SU-DHL-6 (cell line): ENCODE results near the gene DTX1.

Source experiments
- H2AFZ ChIP-seq: fragments of 200-600 bp; sonication (generic); 2 replicates; pipeline ENCODE4 v1.6.1; 2014; ENCODE audit warnings: low read depth, mild to moderate bottlenecking, moderate library complexity, mixed read lengths, antibody characterized with exemption, low read length; ENCODE audit not compliant: severe bottlenecking
- H3F3A ChIP-seq: fragments of 200-600 bp; shearing (Covaris generic); 2 replicates; pipeline ENCODE4 v1.6.0; 2016; ENCODE audit warnings: antibody characterized with exemption, mild to moderate bottlenecking; ENCODE audit not compliant: insufficient read depth
- H3K27ac ChIP-seq: fragments of 200-600 bp; sonication (generic); 2 replicates; pipeline ENCODE4 v1.5.1; 2016; ENCODE audit warnings: low read depth, mild to moderate bottlenecking, low read length, moderate library complexity, mixed read lengths
- H3K27me3 ChIP-seq: fragments of 200-600 bp; sonication (generic), shearing (Covaris generic); 2 replicates; pipeline ENCODE4 v1.6.0; 2014; ENCODE audit warnings: mild to moderate bottlenecking, low read length
- H3K36me3 ChIP-seq: fragments of 200-600 bp; sonication (generic); 2 replicates; pipeline ENCODE4 v1.6.1; 2014; ENCODE audit warnings: mild to moderate bottlenecking, low read length, mixed read lengths
- H3K4me2 ChIP-seq: fragments of 300-600, 200-600 bp; shearing (Covaris generic), sonication (generic); 2 replicates; pipeline ENCODE4 v1.6.0; 2014; ENCODE audit warnings: low read length, low read depth, mild to moderate bottlenecking; ENCODE audit not compliant: poor library complexity, severe bottlenecking
- H3K4me3 ChIP-seq: fragments of 200-600 bp; sonication (generic); 2 replicates; pipeline ENCODE4 v1.5.1; 2014; ENCODE audit warnings: antibody characterized with exemption, low read length, mild to moderate bottlenecking, mixed read lengths; ENCODE audit not compliant: insufficient read depth, poor library complexity, severe bottlenecking
- H3K79me2 ChIP-seq: fragments of 200-600 bp; sonication (generic); 2 replicates; pipeline ENCODE4 v1.6.1; 2014; ENCODE audit warnings: mild to moderate bottlenecking, low read length, moderate library complexity; ENCODE audit not compliant: insufficient read depth
- H3K9ac ChIP-seq: fragments of 200-600 bp; sonication (generic); 2 replicates; pipeline ENCODE4 v1.7.0; 2014; ENCODE audit warnings: mild to moderate bottlenecking, low read length
- H3K9me2 ChIP-seq: fragments of 200-600 bp; sonication (generic); replicated peaks from 2 replicates; pipeline ENCODE4 v1.6.1; 2014; ENCODE audit warnings: low read length; ENCODE audit not compliant: insufficient read depth
- H3K9me3 ChIP-seq: fragments of 200-600 bp; sonication (generic); 2 replicates; pipeline ENCODE4 v1.6.1; 2014; ENCODE audit warnings: low read length, mixed read lengths; ENCODE audit not compliant: insufficient read depth
- H4K20me1 ChIP-seq: fragments of 200-600 bp; sonication (generic); 2 replicates; pipeline ENCODE4 v1.6.1; 2014; ENCODE audit warnings: low read depth, mild to moderate bottlenecking, antibody characterized with exemption, low read length, moderate library complexity, mixed read lengths
- CTCF ChIP-seq: fragments of 200-600 bp; sonication (generic); IDR thresholded peaks from one replicate; pipeline ENCODE4 v1.5.1; 2017; ENCODE audit warnings: antibody characterized with exemption, mild to moderate bottlenecking, low read length, moderate library complexity; ENCODE audit not compliant: insufficient read depth, poor library complexity, severe bottlenecking
- EZH2phosphoT487 ChIP-seq: fragments of 200-600 bp; sonication (generic), shearing (Covaris generic); conservative IDR thresholded peaks from 2 replicates; pipeline ENCODE4 v1.6.1; 2018; ENCODE audit warnings: mild to moderate bottlenecking, antibody characterized with exemption, low read length, moderate library complexity, mixed read lengths

Gene DTX1

GRCh38 chr12:113094738-113095137 lies 38.2 kb downstream of the DTX1 start:
- H3F3A ChIP-seq, result peaks cover 96% of the 10 kb centered on the region
- peaks cover 12% of the 10 kb centered on the region; the same call in 1 of the 2 replicates for H3K36me3 ChIP-seq
- no peak overlapping the region for H3K9ac ChIP-seq
- H3K9me3 ChIP-seq, result no peaks in the 10 kb centered on the region
- no peaks in the 10 kb centered on the region for H4K20me1 ChIP-seq
- no peak for TF ChIP-seq CTCF
- TF ChIP-seq EZH2phosphoT487, result no peak
- peak overlapping the region; percentile 43; the same call in 1 of the 2 replicates for H3K27ac ChIP-seq
- no peaks in the 10 kb centered on the region for H3K27me3 ChIP-seq
- H3K79me2 ChIP-seq, result peaks cover 16% of the 10 kb centered on the region; the same call in 1 of the 2 replicates
- no peak overlapping the region for H2AFZ ChIP-seq
- no peak overlapping the region for H3K4me3 ChIP-seq
- no peaks in the 10 kb centered on the region for H3K9me2 ChIP-seq
- no peak overlapping the region for H3K4me2 ChIP-seq

GRCh38 chr12:113095405-113095804 lies 38.9 kb downstream of the DTX1 start:
- H3K27me3 ChIP-seq, result no peaks in the 10 kb centered on the region
- no peaks in the 10 kb centered on the region for H3K9me3 ChIP-seq
- H3F3A ChIP-seq, result peaks cover 95% of the 10 kb centered on the region
- H3K36me3 ChIP-seq, result peaks cover 10% of the 10 kb centered on the region; the same call in 1 of the 2 replicates
- no peak overlapping the region for H3K9ac ChIP-seq
- peaks cover 9% of the 10 kb centered on the region; the same call in 1 of the 2 replicates for H3K79me2 ChIP-seq
- no peaks in the 10 kb centered on the region for H3K9me2 ChIP-seq
- no peak overlapping the region for H2AFZ ChIP-seq
- H3K27ac ChIP-seq, result peak overlapping the region; percentile 56
- TF ChIP-seq EZH2phosphoT487 (no peak), CTCF (no peak)
- no peak overlapping the region for H3K4me3 ChIP-seq
- no peak overlapping the region for H3K4me2 ChIP-seq
- H4K20me1 ChIP-seq, result no peaks in the 10 kb centered on the region

- Histone ChIP-seq H3F3A (peaks cover 86% of the 10 kb centered on the region), H3K27me3 (no peaks in the 10 kb centered on the region), H3K27ac (peak overlapping the region; percentile 85), H2AFZ (no peak overlapping the region), H3K9ac (no peak overlapping the region), H3K4me3 (no peak overlapping the region), H3K9me2 (no peaks in the 10 kb centered on the region), H3K9me3 (no peaks in the 10 kb centered on the region), H4K20me1 (no peaks in the 10 kb centered on the region), H3K79me2 (no peaks in the 10 kb centered on the region), H3K4me2 (no peak overlapping the region), H3K36me3 (peaks cover 8% of the 10 kb centered on the region; the same call in 1 of the 2 replicates)
- TF ChIP-seq EZH2phosphoT487 (no peak), CTCF (no peak)
These were observed 40.3 kb downstream of the DTX1 start for GRCh38 chr12:113096675-113097461.
